HepG2 (cell line): Measurements from ENCODE around the gene CFAP69. TPM values are rescaled to one million over a fixed set of nuclear protein-coding genes. Genes with fewer than 3 reads are reported as not detected.

ENCODE experiments used
- CCDC6 ChIP-seq: sonication (generic); formaldehyde crosslinking; IDR thresholded peaks from 2 replicates; pipeline ENCODE4 v1.8.1; 2022; ENCODE audit warnings: mild to moderate bottlenecking, missing genetic modification reagents, moderate library complexity
- CENPT ChIP-seq: sonication (generic); formaldehyde crosslinking; IDR thresholded peaks from 2 replicates; pipeline ENCODE4 v1.8.0; 2022; ENCODE audit warnings: low read depth, mild to moderate bottlenecking, moderate library complexity, missing genetic modification reagents
- NFYB ChIP-seq: sonication (generic); formaldehyde crosslinking; IDR thresholded peaks from 2 replicates; pipeline ENCODE4 v1.4.0; 2020; ENCODE audit warnings: missing genetic modification reagents
- YEATS4 ChIP-seq: sonication (generic); formaldehyde crosslinking; IDR thresholded peaks from 2 replicates; pipeline ENCODE4 v1.4.0; 2020; ENCODE audit warnings: missing genetic modification reagents, borderline replicate concordance
- ZMYM2 ChIP-seq: sonication (generic); formaldehyde crosslinking; IDR thresholded peaks from 2 replicates; pipeline ENCODE4 v1.8.0; 2022; ENCODE audit warnings: mild to moderate bottlenecking, missing genetic modification reagents
- ZMYM3 ChIP-seq: sonication (generic); formaldehyde crosslinking; IDR thresholded peaks from 2 replicates; pipeline ENCODE4 v1.5.1; 2020; ENCODE audit warnings: mild to moderate bottlenecking, missing genetic modification reagents
- ZNF263 ChIP-seq: sonication (generic); formaldehyde crosslinking; IDR thresholded peaks from 2 replicates; pipeline ENCODE4 v1.4.0; 2020; ENCODE audit warnings: missing genetic modification reagents
- ZNF567 ChIP-seq: sonication (generic); formaldehyde crosslinking; IDR thresholded peaks from 2 replicates; pipeline ENCODE4 v1.8.1; 2023; ENCODE audit warnings: mild to moderate bottlenecking, missing genetic modification reagents, borderline replicate concordance
- ZNF614 ChIP-seq: IDR thresholded peaks from 2 replicates; pipeline ENCODE4 v1.6.1; 2018; ENCODE audit warnings: missing biosample characterization, missing genetic modification reagents, inconsistent platforms, borderline replicate concordance
- ZNF678 ChIP-seq: sonication (generic); formaldehyde crosslinking; IDR thresholded peaks from 2 replicates; pipeline ENCODE4 v1.4.0; 2020; ENCODE audit warnings: mild to moderate bottlenecking, missing genetic modification reagents
- ZSCAN12 ChIP-seq: sonication (generic); formaldehyde crosslinking; IDR thresholded peaks from 2 replicates; pipeline ENCODE4 v1.9.0; 2021; ENCODE audit warnings: mild to moderate bottlenecking, missing genetic modification reagents
- polyA plus RNA-seq, 8 experiments: library from polyadenylated mRNA; depleted of rRNA in 3 of 8; stranded (reverse) in 7 of 8; unstranded in 1 of 8; fragments of >200 nt; fragmentation: Illumina TruSeq in 4 of 8; extraction: Trizol in 4 of 8; gene quantifications; 2 replicates each; pipeline versions ENCODE4 v1.2.1 to v1.2.3, GENCODE V29; 2011 to 2016; ENCODE audit warnings: low read depth in 4 of 8, missing spikeins in 1 of 8, mixed read lengths in 1 of 8; ENCODE audit not compliant: insufficient read depth in 1 of 8
- total RNA-seq, 5 experiments: library from RNA; depleted of rRNA; stranded (reverse); fragments of >200 nt; fragmentation: Illumina TruSeq; extraction: Trizol; gene quantifications; 2 replicates each; pipeline ENCODE4 v1.2.3, GENCODE V29; 2016; ENCODE audit warnings: low read depth in 1 of 5
- TF ChIP-seq, protein P1 (sequence below): sonication (generic); formaldehyde crosslinking; IDR thresholded peaks from 2 replicates; pipeline ENCODE4 v1.4.0; 2020; ENCODE audit warnings: mild to moderate bottlenecking, missing genetic modification reagents
- TF ChIP-seq, protein P2 (sequence below): sonication (generic); formaldehyde crosslinking; IDR thresholded peaks from 2 replicates; pipeline ENCODE4 v1.5.0; 2020; ENCODE audit warnings: mild to moderate bottlenecking, missing genetic modification reagents
- TF ChIP-seq, protein P3 (sequence below): sonication (generic); formaldehyde crosslinking; IDR thresholded peaks from 2 replicates; pipeline ENCODE4 v1.4.0; 2020; ENCODE audit warnings: missing genetic modification reagents, borderline replicate concordance

Gene CFAP69
- total and polyA plus RNA-seq, 2 of the 13 experiments (the other 11 are each of a cell fraction or from before 2014, with no cell fraction given): 2.2 to 4.0 TPM

- TF ChIP-seq, protein P1, sequence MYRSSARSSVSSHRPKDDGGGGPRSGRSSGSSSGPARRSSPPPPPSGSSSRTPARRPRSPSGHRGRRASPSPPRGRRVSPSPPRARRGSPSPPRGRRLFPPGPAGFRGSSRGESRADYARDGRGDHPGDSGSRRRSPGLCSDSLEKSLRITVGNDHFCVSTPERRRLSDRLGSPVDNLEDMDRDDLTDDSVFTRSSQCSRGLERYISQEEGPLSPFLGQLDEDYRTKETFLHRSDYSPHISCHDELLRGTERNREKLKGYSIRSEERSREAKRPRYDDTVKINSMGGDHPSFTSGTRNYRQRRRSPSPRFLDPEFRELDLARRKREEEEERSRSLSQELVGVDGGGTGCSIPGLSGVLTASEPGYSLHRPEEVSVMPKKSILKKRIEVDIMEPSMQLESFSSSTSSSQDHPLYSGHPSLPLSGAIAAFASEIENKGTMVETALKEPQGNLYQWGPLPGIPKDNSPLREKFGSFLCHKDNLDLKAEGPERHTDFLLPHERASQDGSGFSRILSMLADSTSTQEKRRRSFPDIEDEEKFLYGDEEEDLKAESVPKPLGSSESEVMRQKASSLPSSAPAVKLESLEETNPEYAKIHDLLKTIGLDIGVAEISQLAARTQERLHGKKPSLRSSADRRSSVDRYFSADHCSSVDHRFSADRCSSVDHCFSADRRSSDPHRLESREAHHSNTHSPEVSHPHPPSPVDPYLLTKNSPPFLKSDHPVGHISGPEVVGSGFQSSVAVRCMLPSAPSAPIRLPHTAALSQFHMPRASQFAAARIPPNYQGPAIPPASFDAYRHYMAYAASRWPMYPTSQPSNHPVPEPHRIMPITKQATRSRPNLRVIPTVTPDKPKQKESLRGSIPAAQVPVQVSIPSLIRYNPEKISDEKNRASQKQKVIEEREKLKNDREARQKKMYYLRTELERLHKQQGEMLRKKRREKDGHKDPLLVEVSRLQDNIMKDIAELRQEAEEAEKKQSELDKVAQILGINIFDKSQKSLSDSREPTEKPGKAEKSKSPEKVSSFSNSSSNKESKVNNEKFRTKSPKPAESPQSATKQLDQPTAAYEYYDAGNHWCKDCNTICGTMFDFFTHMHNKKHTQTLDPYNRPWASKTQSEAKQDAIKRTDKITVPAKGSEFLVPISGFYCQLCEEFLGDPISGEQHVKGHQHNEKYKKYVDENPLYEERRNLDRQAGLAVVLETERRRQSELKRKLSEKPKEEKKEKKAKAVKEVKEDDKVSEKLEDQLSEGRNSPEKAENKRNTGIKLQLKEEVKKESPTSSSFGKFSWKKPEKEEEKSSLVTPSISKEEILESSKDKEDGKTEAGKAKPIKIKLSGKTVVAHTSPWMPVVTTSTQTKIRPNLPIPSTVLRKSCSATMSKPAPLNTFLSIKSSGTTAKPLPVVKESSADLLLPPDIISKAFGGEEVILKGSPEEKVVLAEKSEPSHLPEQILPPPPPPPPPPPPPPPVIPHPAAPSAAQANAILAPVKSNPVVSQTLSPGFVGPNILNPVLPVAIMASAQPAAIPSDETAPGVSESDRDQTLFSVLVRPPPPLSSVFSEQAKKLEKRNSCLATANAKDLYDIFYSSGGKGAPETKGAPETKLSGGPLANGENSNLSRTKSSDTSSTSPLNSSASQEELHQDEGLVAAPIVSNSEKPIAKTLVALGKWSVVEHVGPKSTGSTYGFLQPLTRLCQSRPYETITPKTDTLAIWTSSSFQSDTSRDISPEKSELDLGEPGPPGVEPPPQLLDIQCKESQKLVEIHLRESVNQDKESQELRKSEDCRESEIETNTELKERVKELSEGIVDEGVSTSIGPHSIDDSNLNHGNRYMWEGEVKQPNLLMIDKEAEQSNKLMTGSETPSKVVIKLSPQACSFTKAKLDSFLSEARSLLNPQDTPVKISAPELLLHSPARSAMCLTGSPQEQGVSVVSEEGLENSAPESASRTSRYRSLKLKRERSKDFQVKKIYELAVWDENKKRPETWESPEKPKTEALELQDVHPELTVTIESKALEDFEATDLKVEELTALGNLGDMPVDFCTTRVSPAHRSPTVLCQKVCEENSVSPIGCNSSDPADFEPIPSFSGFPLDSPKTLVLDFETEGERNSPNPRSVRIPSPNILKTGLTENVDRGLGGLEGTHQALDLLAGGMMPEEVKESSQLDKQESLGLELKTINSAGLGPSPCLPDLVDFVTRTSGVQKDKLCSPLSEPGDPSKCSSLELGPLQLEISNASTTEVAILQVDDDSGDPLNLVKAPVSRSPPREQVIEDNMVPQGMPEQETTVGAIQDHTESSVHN: 0 out of 2 replicates have a peak, but pooled peaks have one; percentile 38
- no peak for TF ChIP-seq ZSCAN12 (CRISPR knock-in tag)
- TF ChIP-seq, protein P2, sequence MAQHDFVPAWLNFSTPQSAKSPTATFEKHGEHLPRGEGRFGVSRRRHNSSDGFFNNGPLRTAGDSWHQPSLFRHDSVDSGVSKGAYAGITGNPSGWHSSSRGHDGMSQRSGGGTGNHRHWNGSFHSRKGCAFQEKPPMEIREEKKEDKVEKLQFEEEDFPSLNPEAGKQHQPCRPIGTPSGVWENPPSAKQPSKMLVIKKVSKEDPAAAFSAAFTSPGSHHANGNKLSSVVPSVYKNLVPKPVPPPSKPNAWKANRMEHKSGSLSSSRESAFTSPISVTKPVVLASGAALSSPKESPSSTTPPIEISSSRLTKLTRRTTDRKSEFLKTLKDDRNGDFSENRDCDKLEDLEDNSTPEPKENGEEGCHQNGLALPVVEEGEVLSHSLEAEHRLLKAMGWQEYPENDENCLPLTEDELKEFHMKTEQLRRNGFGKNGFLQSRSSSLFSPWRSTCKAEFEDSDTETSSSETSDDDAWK (CRISPR knock-in tag): no peak
- TF ChIP-seq YEATS4 (CRISPR knock-in tag): no peak; the same call in none of the 2 replicates
- peak; percentile 74; the same call in 1 of the 2 replicates for TF ChIP-seq ZNF567 (CRISPR knock-in tag)
- TF ChIP-seq, protein P3, sequence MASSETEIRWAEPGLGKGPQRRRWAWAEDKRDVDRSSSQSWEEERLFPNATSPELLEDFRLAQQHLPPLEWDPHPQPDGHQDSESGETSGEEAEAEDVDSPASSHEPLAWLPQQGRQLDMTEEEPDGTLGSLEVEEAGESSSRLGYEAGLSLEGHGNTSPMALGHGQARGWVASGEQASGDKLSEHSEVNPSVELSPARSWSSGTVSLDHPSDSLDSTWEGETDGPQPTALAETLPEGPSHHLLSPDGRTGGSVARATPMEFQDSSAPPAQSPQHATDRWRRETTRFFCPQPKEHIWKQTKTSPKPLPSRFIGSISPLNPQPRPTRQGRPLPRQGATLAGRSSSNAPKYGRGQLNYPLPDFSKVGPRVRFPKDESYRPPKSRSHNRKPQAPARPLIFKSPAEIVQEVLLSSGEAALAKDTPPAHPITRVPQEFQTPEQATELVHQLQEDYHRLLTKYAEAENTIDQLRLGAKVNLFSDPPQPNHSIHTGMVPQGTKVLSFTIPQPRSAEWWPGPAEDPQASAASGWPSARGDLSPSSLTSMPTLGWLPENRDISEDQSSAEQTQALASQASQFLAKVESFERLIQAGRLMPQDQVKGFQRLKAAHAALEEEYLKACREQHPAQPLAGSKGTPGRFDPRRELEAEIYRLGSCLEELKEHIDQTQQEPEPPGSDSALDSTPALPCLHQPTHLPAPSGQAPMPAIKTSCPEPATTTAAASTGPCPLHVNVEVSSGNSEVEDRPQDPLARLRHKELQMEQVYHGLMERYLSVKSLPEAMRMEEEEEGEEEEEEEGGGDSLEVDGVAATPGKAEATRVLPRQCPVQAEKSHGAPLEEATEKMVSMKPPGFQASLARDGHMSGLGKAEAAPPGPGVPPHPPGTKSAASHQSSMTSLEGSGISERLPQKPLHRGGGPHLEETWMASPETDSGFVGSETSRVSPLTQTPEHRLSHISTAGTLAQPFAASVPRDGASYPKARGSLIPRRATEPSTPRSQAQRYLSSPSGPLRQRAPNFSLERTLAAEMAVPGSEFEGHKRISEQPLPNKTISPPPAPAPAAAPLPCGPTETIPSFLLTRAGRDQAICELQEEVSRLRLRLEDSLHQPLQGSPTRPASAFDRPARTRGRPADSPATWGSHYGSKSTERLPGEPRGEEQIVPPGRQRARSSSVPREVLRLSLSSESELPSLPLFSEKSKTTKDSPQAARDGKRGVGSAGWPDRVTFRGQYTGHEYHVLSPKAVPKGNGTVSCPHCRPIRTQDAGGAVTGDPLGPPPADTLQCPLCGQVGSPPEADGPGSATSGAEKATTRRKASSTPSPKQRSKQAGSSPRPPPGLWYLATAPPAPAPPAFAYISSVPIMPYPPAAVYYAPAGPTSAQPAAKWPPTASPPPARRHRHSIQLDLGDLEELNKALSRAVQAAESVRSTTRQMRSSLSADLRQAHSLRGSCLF (CRISPR knock-in tag): peak; percentile 53; the same call in 1 of the 2 replicates
- TF ChIP-seq ZNF614 (CRISPR knock-in tag): no peak
- no peak for TF ChIP-seq NFYB (CRISPR knock-in tag)
- TF ChIP-seq ZNF678 (CRISPR knock-in tag): no peak; the same call in 1 of the 2 replicates
- peak; percentile 93 for TF ChIP-seq ZNF263 (CRISPR knock-in tag)
- peak; percentile 90 for TF ChIP-seq ZMYM2 (CRISPR knock-in tag)
- peak; percentile 75; the same call in 1 of the 2 replicates for TF ChIP-seq CCDC6
- TF ChIP-seq CENPT (CRISPR knock-in tag): no peak
- peak; percentile 79 for TF ChIP-seq ZMYM3
Measured at GRCh38 chr7:90211391-90212148, 33.4 kb upstream of the CFAP69 start, which contains the start of gene STEAP2 (continued).
